ENCODE data around the gene ULK4.

ULK4 gene

DNA sequence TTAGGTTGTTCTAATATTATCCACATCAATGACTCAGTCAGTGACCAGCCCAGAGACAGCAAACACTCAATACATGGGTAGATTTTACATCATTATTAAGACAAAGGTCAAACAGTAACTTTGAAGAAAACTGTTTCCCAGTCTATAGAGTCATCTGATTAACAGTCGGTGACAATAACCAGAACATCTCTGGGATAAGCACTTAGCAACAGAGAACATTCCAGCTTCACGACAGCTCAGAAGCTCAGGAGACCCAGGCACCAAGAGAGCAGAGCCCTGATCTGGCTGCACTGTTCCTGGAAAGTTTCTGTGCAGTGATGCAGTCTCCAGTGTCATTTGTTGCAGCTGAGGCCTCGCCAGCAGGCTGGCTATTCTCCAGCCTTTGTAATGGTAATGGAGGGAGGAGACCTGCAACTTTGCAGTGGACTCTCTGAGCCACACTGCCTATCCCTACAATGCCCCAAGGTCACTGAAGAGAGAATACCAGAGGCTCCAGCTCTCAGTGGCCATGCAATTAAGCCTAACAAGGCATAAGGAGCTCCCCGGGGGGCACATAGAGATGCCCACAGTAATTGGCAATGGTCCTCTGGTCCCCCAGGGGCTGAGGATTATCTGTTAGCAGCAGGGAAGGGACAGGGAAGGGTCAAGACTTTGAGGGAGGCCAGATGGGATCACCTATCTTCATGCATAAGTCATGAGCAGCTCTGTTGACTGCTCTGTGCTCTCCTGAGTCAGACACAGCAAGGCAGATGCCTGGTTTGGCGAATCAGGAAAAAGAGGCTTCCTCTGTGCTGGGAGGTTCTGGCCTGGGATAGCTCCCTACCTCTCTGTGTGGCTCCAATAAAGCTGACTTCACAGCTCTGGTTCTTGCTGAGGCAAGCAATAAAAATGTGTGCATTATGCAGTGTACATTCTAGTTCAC, 599.0 kb downstream of the ULK4 start:
- DNase-seq (ENCODE audit: low read depth in 2 of 2), result no peak

DNA sequence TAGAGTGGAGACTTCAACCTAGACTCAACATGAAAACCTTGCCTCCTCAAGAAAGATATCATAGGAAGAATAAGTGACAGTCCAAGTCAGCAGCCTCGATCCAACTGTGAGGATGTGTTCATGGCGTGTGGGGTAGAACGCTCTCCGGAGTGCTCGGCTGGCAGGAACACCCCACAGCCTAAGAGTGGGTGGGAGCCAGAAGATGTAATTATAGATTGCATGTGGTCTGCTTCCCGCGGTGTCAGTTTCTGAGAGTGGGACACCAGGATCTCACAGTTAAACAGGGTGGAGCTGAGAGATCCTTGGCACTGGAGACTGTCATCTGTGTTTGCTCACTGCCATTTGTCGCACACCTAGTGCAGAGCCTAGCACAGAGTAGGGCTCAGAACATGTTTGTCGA, 604.6 kb downstream of the ULK4 start:
- DNase-seq (ENCODE audit: low read depth in 2 of 2), result no peak

DNA sequence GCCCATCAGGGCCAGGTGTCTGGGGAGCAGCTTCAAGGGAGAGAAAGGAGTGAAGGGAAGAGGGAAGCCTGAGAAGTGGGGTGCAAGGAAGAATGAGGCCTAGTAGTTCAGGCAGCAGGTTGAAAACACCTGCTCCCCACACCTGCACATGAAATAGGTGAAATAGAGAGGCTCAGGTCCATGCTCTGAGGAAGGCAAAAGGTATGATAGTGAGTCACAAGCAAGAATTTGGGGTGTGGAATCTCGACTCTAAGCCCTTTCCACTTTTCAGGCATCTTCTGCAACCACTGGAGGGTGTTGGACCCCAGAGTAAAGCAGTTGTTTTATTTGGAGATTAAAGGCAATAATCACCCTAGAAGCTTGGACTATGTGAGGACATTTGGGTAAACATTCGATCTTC, 605.1 kb downstream of the ULK4 start:
- DNase-seq (ENCODE audit: low read depth in 2 of 2), result no peak

DNA sequence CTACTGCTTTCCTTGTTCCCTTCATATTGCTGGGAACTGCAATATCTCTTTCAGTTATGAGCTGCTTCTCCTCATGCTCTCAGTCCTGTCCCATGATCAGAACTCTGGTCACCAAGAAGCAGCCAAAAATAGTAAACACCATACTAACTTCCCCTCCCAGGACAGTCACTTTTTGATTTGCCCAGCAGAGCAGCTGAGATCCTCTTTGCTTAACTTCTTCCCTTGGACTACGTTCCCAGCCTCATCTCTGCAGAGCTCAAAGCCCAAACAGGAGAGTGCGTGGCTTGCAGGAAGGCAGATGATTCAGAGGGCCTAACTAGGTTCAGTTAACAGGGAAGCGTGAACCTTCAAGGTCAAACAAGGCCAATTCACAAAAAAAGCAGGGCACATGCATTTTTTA, 609.4 kb downstream of the ULK4 start:
- no peak for DNase-seq (ENCODE audit: low read depth in 2 of 2)

DNA sequence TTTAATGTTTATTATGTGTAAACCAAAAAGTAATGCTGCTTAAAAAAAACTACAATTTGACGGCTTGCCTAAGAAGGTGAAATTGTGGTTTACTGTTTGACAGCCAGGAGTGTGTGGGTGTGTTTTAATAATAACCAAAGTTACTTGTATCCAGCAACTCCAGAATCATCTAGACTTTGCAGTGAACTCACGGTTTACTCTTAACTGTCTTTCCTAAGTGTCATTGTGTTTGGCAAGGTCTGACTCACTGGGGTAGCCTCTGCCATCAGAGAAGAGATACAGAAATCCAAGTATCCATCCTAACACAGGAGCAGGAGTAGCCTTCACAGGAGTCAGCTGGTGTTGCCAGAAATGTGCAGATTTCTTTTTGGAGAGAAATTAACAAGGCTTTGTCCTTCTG, 611.5 kb downstream of the ULK4 start:
- DNase-seq (ENCODE audit: low read depth in 2 of 2), result no peak

DNA sequence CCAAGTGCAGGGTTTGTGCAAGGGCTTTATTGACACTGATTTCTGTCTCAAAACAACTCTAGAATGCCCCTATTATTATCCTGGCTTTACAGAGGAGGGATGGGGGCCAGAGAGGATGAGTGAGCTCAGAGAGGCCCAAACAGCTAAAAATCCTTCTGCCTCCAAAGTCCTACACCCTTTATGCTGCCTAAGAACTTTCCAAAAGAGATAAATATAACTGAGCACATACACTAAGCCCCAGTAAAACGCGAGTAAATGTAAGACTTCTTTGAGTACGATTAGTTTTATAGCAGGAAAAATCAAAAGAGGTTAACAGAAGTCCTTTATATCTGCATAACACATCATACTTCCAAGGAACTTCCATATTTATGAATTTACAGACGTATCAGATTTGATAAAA, 613.5 kb downstream of the ULK4 start:
- no peak for DNase-seq (ENCODE audit: low read depth in 2 of 2)

DNA sequence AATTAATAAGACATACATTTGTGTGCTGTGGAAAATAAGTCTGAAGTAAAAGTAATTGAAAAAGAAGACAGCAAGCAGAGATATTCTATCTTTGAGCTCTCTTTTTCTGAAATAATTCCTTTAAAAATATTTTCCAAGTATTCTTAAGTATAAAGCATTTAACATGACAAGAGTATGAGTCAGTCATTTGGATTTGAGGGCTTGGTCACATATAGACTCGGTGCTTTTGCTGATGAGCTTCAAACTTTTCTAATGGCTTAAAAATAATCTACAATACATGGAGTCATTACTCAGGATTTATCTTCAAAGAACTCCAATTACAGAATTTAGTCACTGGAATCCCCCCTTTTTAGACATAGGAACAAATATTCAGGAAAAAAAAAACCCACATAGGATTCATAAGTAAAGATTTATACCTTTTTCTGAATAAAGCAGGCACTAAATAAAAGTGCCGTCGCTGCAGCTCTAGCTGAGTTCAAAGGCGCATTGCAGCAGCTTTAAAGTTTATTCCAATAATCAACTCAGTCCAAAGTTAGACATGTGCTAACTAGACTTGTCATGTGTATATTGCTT, 615.1 kb downstream of the ULK4 start:
- no peak for DNase-seq (ENCODE audit: low read depth in 2 of 2)

DNA sequence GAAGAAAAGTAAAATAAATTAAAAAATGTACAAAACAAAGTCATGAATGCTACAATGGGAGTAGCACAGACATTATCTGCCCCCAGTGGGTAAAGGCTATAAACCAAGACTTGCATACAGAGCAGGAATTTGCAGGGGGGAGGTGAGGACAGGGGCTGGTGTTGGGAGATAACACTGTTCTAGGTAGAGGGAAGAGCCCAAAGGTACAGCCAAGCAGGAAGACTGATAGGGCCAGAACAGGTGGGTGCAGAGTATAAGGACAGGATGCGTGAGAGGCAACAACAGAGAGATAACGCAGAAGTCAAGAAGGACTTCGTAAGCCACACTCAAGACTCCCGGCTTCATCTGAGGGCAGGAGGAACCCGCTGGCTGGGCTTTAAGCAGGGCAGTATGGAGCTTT, 616.1 kb downstream of the ULK4 start:
- DNase-seq (ENCODE audit: low read depth in 2 of 2), result no peak

DNA sequence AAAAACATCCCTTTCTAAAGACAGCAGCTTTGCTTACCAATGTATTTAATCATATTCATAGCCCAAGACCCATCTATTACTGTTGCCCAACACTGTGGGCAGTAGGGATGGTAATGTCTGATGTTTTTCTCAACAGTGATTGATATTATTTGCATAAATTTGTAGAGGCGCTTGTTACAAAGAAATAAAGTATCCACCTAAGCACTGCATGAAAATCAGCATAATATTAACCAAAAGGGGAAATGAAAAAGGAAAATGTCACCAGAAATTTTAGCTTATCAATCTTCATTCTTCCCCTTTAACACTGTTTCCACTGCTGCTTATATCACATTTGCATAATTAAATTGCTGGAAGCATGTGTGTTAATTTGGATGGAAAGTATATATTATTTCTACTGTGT, 622.1 kb downstream of the ULK4 start:
- no peak for DNase-seq (ENCODE audit: low read depth in 2 of 2)

DNA sequence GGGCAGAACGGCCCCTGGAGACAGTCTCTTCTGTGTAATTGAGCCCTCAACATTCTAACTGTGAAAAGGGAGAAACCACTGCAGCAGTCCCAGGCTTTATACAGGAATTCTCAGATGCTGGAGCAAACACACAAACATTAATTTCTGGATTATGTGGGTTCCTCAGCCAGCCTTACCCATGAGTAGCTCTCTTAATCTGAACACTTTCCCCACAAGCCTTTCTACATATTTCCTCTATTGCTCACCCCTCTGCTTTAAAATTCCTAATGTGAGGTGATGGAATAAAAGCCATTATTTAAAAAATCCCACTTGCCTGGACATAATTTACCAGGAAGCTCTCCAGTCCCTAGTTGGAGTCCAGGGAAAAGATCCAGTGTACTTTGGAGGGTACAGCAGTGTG, 623.6 kb downstream of the ULK4 start:
- DNase-seq (ENCODE audit: low read depth in 2 of 2), result no peak

DNA sequence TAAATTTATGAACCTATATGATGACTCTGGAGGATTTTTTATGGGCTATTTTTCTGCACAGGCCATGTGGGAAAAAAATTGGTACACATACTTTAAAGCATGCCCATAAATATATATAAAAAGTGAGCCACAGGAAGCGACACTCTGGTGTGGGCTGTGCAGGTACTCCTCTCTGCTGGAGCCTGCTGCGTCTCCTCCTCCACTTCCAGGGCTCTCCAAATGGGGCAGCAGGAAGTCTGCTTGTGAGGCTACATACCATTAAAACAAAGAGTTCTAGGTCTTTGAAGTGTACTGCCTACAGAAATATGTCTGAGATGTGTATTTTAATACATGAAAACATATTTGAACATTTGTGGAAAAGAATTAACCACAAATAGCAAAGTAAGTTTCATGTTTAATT, 627.5 kb downstream of the ULK4 start:
- DNase-seq (ENCODE audit: low read depth in 2 of 2), result no peak

DNA sequence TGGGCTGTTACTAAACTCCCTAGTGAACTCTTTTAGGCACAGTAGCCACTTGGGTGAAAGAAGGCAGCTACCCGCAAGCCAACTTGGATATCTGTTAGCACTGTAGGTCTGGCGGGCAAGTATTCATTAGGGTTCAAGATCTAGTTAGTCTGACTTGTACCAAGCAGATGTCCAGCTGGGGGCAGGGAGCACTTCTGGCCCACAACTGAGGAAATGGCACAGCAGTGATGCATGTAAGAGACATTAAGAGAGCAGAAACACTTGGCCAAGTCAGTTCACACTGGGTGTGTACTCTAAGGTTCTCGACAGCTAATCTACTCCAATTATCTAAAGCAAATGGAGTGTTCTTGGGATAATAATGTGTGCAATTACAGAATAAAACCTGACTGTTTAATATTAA, 630.9 kb downstream of the ULK4 start:
- no peak for DNase-seq (ENCODE audit: low read depth in 2 of 2)

DNA sequence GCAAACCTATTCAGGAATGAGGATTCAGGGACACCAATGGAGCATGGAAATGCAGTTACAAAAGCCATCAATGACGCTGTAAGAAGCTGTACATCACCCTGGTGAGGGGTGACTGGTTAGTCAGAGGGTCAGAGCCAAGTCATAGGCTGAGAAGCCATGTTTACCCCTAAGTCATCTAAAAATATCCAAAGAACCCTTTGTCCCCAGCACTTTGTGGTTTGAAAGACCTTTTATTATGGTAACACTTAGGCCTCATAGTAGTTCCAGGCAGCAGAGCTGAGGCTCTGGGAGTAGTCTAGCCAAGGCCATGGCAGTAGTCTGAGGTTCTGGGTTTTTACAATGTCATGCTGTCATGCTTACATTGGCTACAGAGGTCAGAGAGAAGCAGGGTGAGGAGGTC, 631.4 kb downstream of the ULK4 start:
- DNase-seq (ENCODE audit: low read depth in 2 of 2), result no peak

DNA sequence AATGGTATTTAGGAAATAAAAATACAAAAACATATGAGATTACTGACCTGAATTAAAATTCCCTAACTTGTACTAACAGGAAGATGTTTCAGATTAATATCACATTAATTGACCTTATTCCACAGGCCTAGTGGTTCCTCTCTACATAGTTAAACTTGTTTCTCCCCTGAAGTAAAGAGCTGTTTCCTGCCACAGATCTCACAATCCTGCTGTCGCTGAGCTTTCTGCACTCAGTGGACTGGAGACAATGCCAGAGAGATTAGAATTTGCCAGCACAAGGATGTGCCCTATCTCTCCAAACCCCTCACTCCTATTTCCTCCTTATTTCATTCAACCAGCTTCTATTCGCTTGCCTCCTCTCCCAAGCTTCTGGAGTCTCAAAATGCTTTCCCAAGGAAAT, 632.0 kb downstream of the ULK4 start:
- no peak for DNase-seq (ENCODE audit: low read depth in 2 of 2)

DNA sequence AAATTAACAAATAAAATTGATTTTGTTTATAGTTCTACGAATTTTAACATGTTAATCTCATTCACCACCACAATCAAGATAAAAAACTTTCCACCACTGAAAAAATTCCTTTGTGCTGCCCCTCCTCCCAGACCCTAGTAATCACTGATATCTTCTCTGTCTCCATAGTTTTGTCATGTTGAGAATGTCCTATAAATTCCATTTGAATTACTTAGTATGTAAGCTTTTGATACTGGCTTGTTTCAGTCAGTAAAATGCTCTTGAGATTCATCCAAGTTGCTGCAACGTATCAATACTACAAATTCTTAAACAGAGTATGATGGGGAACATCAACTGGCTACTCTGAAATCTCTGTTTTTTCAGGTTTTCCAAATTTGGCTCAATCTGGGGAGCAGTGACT, 633.0 kb downstream of the ULK4 start:
- no peak for DNase-seq (ENCODE audit: low read depth in 2 of 2)

DNA sequence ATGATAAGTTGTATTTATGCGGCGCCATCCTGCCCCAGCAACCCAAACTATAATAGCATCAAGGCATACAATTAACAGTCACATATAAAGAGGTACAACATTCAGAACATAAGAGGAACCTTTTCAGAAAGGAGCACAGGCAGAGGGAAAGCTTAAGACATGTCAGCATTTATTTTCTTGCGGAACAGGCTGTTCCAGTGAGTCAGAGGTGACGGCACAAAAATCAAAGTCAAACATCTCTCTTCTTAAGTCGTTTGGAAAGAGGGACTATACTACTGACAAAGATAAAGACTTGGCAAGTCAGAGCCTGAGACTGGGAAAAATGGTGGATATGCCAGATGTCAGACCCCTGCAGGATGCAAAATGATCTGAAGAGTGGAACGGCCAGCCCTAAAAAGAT, 634.2 kb downstream of the ULK4 start:
- DNase-seq (ENCODE audit: low read depth in 2 of 2), result no peak

DNA sequence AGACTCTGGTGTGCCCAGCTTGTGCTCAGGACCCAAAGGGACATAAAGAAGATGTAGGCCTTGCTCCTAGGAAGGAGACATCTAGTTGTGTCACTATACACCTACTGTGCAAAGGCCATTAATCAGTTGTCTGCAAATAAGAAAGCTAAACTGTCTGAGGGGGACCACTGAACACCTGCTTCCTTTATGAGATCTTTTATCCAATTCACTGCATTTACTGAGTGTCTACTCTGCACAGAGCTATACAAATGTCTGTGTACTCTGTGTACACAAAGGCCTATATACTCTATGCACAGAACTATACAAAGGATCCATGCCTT, 637.8 kb downstream of the ULK4 start:
- DNase-seq (ENCODE audit: low read depth in 2 of 2), result no peak

DNA sequence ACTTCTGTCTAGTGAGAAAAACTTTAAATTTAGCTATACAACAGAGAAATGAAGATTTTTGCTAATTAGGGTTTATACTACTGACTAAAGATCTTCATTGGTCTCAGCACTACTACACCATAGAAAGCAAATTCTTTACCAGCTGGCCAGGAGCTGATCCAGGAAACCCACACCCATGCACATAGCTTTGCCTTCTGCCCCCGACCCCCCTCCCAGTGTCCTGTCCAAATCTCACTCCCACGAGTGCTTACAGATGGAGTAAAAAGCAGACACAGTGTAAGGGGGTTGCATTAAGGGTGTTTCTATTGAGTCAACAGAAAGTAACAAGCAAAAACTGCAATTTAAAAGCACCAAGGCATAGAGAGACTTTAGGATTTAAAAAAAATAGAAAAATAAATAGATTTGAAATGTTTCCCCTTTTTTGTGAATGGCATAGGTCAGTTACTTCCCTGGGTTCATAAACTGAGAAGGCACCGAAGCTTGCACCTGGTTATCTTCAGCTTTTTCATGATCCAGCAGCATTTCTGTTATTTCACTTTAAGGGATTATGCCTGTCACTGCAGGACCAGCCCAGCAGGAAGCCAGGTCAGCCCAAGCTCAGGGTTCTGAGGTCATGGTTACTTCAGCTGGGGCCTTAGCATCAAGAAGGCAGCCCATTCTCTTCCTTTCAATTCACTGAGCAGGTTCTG, 638.3 kb downstream of the ULK4 start:
- DNase-seq (ENCODE audit: low read depth in 2 of 2), result no peak

DNA sequence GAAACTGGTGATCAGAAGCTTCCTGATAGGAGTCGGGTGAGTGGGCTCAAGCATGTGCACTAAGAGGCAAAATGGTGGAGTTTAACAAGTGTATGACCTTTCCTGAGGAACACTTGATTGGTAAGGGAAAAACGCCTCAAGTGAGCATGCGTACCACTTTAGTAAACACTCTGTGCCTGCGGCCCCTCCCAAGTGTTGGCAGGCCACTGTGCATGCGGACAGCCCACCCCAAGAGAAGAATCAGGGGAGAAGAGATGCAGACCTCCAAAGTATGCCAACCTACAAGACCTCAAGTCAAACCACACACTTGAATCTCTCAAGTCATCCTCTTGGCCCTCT, 640.3 kb downstream of the ULK4 start:
- DNase-seq (ENCODE audit: low read depth in 2 of 2), result no peak

DNA sequence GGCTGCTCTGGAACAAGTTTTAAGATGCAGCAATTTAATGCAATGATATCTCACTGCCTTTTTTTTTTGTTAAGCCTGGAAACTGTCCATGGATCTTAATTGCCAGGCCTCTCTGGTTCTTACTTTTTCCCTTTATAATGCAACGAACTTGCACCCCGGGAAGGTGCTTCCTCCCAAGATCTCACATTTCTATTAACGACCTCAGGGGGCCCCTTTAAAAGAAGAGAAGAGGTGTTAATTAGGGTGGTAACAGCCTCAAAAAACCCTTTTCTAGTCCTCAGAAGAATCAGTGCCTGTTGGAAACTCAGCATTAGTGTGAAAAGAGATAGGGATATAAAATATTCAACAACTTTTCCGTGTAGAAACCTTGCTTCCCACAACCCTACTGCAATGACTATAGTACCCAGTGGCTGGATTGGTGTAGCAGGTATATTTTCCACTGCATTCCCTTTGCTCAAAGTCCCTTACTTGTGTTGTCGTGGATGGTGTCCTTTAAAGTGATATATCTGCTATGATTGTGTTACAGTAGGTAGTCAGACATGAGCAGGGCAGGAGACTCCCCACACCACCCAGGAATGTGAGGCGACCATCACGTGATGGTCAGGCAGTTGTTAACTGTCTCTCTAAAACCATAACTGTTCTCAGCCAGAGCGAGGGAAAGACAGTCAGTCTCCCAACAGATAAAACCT, 640.8 kb downstream of the ULK4 start:
- DNase-seq (ENCODE audit: low read depth in 2 of 2), result no peak

DNA sequence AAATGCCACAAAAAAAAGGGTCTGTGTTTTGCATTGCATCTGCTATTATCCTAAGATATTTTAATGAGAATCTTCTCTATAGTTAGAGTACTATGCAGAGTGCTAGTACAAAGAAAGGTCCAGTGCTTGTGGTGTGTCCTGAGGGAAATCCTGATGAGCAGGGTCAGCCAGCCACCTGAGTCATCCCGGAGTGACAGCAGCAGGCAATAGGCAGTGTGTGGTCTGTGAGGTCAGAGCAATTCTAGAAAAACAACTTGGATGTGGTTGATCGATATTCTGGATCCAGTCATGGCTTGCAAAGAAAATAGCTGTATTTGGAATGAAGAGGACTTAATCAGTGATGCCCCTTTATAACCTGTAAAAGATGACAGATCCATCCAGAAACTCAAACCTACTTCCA, 643.4 kb downstream of the ULK4 start:
- no peak for DNase-seq (ENCODE audit: low read depth in 2 of 2)

DNA sequence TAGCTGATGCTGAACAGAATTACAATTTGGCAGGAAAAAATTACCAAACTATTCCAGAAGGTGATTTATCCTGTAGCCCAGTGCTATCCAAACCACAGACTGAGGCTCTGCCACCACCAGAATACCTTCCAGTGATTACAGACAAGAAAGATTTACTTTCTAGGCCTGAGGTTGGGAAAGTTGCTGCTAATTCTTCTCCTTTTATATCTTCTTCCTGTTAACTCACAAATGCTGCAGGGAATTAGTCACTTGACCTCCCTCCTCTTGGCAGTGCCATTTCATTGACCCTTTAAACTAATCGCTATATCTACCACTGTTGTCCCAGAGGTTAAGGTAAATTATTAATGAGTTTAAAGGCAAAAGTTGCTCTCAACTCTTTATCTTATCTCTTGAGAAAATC, 644.2 kb downstream of the ULK4 start:
- no peak for DNase-seq (ENCODE audit: low read depth in 2 of 2)

DNA sequence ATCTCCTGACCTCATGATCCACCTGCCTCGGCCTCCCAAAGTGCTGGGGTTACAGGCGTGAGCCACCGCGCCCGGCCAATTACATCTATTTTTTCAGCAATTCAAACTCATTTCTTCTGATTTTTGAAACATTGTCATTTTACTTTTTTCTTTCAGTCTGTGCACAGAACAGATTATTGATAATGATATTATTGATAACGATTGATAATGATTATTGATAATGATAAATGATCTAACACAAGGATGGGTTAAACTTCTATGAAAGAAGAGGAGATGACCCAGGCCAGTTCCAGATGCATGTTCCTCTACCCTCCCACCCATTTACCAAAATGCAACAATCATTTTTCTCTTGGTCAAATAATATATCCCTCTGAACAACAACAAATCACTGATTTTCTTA, 644.6 kb downstream of the ULK4 start:
- DNase-seq (ENCODE audit: low read depth in 2 of 2), result no peak
